ENCODE data around the gene OR5A1.
"Not testable (repeated sequence)": the region's sequence is repeated elsewhere in the genome, so short reads cannot be mapped to it uniquely, and the experiment has no call there.

Gene OR5A1

GRCh38 chr11:59436169-59436568, at the start of gene OR5A1:
Gene OR5A1, plus strand, starts transcription at chr11:59436469. Its CDS starts 6,700 bp downstream, at chr11:59443169.
- DNase-seq (ENCODE audit: extremely low spot score, insufficient read length, low read depth): no peak
- FAIRE-seq: no peak

- FAIRE-seq: no peak
These were observed 42.1 kb upstream of the OR5A1 start for GRCh38 chr11:59394186-59394585.

DNA sequence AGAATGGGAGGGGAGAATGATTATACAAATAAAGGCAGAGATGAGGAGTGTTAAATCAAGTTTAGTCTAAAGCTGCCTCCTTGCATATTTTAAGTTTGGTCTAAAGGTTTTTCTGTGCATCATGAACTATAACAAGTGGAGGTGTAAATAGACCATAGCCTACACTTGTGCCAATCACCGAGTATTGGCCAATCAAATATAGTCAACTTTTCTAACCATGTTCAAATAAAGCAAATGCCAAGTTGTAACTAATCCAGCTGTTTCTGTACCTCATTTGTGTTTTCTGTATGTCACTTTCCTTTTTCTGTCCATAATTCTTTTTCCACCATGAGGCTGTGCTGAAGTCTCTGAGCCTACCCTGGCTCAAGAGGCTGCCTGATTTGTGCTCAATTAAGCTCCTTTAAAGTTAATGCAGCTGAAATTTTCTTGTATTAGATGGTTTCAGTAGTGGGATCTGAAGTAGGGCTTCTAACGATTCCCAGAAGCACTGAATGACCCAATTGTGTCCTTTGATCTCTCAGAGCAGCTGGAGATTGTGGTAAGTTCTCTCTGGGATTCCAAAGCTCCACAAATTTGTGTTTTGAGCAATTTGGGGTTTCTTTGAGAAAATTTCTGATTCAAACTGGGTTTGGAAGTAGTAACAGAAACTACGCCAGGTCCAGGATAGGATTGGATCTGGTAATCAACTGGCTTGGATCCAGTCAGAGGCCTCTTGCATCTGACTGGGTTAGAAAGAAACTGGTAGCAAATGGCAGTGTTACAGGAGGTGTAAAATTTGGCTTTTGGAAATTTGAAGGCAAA, 35.6 kb upstream of the OR5A1 start:
- FAIRE-seq (no peak), DNase-seq (ENCODE audit: extremely low spot score, insufficient read length, low read depth) (no peak)

More at GRCh38 chr11:59394186-59394585, 42.1 kb upstream of the OR5A1 start:
- DNase-seq (ENCODE audit: extremely low spot score, insufficient read length, low read depth): no peak

DNA sequence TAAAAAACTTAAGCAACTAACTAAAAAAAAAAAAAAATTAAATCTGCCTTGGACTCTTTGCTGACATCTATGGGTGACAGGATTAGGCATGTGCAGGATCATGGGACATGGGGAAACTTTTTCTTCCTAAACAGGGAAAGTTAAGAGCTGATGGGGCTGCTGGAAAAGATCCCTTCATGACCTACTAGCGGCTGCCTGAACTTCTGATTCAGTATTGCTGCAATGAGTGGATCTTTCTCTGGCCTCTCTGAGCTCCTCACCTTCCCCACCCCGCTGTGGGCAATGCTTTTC, 35.1 kb upstream of the OR5A1 start:
- DNase-seq (ENCODE audit: extremely low spot score, insufficient read length, low read depth): no peak
- no peak for FAIRE-seq

GRCh38 chr11:59403546-59403945, 32.7 kb upstream of the OR5A1 start:
- no peak for FAIRE-seq

DNA sequence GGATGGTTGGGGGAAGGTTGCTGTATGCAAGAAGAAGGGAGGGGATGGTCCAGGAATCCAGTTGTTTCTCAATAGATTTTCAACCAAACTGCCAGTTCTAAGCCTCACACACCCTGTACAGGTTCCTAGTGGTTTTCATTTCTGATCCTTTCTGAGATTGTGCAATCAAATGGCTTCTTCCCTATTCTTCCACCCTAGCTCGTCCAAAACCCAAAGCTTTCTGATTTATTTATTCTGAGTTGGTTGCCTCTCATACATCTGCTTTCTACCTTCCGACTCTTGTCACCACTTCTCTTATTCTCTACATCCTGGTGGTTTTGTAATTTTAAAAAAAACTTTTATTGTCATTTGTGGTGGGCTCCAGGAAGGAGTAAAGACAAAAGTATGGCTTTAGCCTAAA, 22.6 kb upstream of the OR5A1 start:
- DNase-seq (ENCODE audit: extremely low spot score, insufficient read length, low read depth) (no peak), FAIRE-seq (no peak)

More at GRCh38 chr11:59403546-59403945, 32.7 kb upstream of the OR5A1 start:
- DNase-seq (ENCODE audit: extremely low spot score, insufficient read length, low read depth): no peak

GRCh38 chr11:59415111-59415510, 21.2 kb upstream of the OR5A1 start:
- no peak for DNase-seq (ENCODE audit: extremely low spot score, insufficient read length, low read depth)
- FAIRE-seq: no peak

DNA sequence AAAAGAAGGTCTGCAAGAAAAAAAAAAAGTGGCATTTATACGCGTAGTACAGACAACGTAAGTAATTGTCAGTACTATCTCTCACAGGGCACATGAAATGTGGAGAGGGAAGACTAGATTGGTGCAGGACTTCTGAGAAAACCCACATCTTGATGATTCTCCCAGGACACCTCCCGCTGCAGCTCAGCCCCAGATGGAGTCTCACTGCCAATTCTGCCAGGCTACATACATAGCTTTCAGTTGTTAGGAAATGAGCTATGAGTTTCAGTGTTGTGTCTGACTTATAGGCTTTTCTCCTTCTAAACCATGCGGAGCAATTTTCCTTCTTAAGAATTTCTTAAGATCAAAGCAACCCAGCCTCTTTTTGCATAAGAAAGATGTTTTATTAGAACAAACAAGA, 19.7 kb upstream of the OR5A1 start:
- DNase-seq (ENCODE audit: extremely low spot score, insufficient read length, low read depth) (no peak), FAIRE-seq (no peak)

DNA sequence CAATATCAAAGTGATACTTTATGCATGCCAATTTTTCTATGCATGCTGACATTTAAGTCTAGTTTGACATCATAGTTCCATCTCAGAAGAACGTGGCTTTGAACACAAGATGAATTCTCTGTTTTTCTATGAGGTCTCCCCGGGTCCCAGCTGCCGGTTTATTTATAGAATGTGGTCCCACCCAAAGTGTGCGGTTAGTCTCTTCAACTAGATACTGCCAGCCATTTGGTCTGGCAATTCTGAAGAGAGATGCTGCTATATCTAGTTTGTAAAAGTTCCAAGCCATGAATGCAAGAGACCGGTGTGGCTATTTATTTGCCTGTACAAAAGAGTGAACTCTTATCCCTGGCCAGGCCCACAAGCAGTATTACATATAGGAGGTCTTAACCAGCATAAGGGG, 19.2 kb upstream of the OR5A1 start:
- FAIRE-seq: no peak
- no peak for DNase-seq (ENCODE audit: extremely low spot score, insufficient read length, low read depth)

GRCh38 chr11:59418156-59418555, 18.1 kb upstream of the OR5A1 start:
- FAIRE-seq (no peak), DNase-seq (ENCODE audit: extremely low spot score, insufficient read length, low read depth) (no peak)

DNA sequence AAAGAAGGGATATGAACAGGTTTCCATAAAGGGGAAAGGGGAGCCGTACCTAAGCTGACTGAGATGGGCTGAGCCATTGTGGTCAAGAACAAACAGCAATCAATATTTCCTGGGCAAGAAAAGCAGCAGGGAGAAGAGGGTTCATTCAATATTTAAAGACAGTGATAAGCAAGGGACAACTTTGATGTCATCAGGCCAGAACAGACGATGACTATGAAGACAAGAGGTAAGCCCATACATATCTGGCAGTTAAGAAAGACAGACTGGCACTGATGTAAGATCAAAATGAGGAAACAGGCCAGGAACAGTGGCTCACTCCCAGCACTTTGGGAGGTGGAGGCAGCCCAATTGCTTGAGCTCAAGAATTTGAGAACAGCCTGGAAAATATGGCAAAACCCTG, 12.4 kb upstream of the OR5A1 start:
- FAIRE-seq (no peak), DNase-seq (ENCODE audit: extremely low spot score, insufficient read length, low read depth) (no peak)

DNA sequence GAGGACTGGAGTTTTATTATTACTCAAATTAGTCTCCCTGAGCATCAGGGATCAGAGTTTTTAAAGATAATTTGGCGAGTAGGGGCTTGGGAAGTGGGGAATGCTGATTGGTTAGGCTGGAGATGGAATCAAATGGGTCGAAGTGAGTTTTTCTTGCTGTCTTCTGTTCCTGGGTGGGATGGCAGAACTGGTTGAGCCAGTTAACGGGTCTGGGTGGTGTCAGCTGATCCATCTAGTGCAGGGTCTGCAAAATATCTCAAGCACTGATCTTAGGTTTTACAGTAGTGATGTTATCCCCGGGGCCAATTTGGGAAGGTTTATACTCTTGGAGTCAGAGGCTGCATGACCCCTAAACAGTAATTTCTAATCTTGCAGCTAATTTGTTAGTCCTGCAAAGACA, 11.1 kb upstream of the OR5A1 start:
- DNase-seq (ENCODE audit: extremely low spot score, insufficient read length, low read depth) (no peak), FAIRE-seq (no peak)

- no peak for FAIRE-seq
- no peak for DNase-seq (ENCODE audit: extremely low spot score, insufficient read length, low read depth)
These were observed 9.8 kb upstream of the OR5A1 start, which contains the start of gene OR5A2 for GRCh38 chr11:59426361-59427067. Gene OR5A2, minus strand, starts transcription at chr11:59426413. Its CDS starts 3,460 bp downstream, at chr11:59422953.

- DNase-seq (ENCODE audit: extremely low spot score, insufficient read length, low read depth) (no peak), FAIRE-seq (no peak)
These were observed 9.2 kb upstream of the OR5A1 start for GRCh38 chr11:59427068-59427382.

DNA sequence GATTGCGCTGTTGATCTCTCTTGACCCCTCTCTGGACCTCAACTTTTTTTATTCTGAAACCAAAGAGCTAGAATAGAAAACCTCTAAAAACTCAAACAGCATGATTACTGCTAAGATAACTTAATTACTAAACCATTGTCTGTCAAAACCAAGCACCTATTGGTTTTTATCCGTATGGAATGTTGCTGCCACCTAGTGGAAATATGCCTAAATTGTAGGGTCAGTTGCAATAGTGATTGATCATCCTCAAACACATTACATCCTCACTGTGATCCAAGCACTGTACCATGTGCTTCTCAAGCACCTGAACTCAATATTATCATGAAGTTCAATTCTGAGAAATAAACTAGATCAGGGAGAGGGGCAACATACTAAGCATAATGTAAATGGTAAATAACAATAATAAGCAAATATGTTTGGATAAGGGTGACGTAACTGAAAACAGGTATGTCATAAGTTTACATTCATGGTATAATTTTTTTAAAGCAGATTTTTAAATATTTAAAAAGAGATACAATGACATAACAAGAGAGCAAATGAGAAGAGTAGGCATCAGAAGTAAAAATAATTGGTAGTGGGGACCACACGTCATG, 6.2 kb upstream of the OR5A1 start:
- peak; percentile 18 for DNase-seq (ENCODE audit: extremely low spot score, insufficient read length, low read depth)
- peak; percentile 83 for FAIRE-seq

GRCh38 chr11:59437770-59438169, 1.5 kb downstream of the OR5A1 start:
- FAIRE-seq (no peak), DNase-seq (ENCODE audit: extremely low spot score, insufficient read length, low read depth) (no peak)

GRCh38 chr11:59445624-59446023, 9.4 kb downstream of the OR5A1 start:
- not testable (repeated sequence) for FAIRE-seq; DNase-seq (ENCODE audit: extremely low spot score, insufficient read length, low read depth)

- no peak for FAIRE-seq
- DNase-seq (ENCODE audit: extremely low spot score, insufficient read length, low read depth): no peak
These were observed 12.2 kb downstream of the OR5A1 start for GRCh38 chr11:59448484-59448883.

- no peak for DNase-seq (ENCODE audit: extremely low spot score, insufficient read length, low read depth)
- no peak for FAIRE-seq
These were observed 20.4 kb downstream of the OR5A1 start, which contains the start of gene OR4D6 for GRCh38 chr11:59456661-59457060. Gene OR4D6, plus strand, starts transcription at chr11:59456961. Its CDS starts 0 bp downstream, at chr11:59456961.

DNA sequence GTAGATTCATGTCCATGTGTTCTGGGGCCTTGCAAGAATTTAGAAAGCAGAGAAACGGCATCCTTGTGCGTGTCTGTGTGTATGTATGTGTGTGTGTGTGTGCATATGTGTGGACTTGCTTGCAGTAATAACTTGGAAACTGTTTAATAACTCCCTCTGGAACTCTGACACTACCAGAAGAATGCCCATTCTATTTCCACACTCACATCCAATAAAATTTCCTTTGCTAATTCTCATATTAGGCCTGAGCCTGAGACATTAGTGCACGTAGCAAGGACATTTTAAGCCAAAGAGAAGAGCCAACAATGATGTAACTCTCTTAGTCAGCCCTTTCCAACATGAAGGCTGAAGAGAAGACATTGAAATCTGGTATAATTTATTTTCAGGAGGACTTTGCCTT, 23.6 kb downstream of the OR5A1 start:
- no peak for FAIRE-seq
- no peak for DNase-seq (ENCODE audit: extremely low spot score, insufficient read length, low read depth)

GRCh38 chr11:59463190-59463641, 26.9 kb downstream of the OR5A1 start:
- DNase-seq (ENCODE audit: extremely low spot score, insufficient read length, low read depth) (no peak), FAIRE-seq (no peak)
